Gastrocnemius medialis (tissue), 4 donors: ENCODE measurements around the gene NCBP1. TPM values are rescaled to one million over a fixed set of nuclear protein-coding genes. Genes with fewer than 3 reads are reported as not detected.

Source experiments
- ATAC-seq, 2 donors: fragments of 150-250 bp; one replicate each; pipeline ENCODE4 v1.9.1; 2016
- DNase-seq, 2 donors: peaks; one replicate each; pipeline ENCODE4 v3.0.0-alpha.2; 2019
- H3K27ac ChIP-seq, 4 donors: fragments of 200-600 bp; sonication (generic); 1 replicate in 1 of 4; 2 replicates in 3 of 4; pipeline ENCODE4 v1.5.1; 2016 to 2018; ENCODE audit warnings: mild to moderate bottlenecking in 2 of 4, moderate library complexity in 1 of 4
- H3K27me3 ChIP-seq, 3 donors: fragments of 200-600 bp; sonication (generic) in 2 of 3; 1 replicate in 1 of 3; 2 replicates in 2 of 3; pipeline versions ENCODE4 v1.5.1 to v1.6.0; 2016 to 2019; ENCODE audit warnings: mild to moderate bottlenecking in 1 of 3, moderate library complexity in 1 of 3
- H3K36me3 ChIP-seq, 2 donors: fragments of 200-600 bp; sonication (generic) in 1 of 2; one replicate each; pipeline ENCODE4 v1.5.1; 2017 to 2018
- H3K4me1 ChIP-seq, 2 donors: fragments of 200-600 bp; sonication (generic) in 1 of 2; one replicate each; pipeline ENCODE4 v1.5.1; 2016 to 2017; ENCODE audit warnings: mild to moderate bottlenecking in 2 of 2
- H3K4me3 ChIP-seq, 4 donors: fragments of 200-600 bp; sonication (generic) in 3 of 4; 1 replicate in 1 of 4; 2 replicates in 3 of 4; pipeline ENCODE4 v1.5.1; 2016 to 2019; ENCODE audit warnings: mild to moderate bottlenecking in 2 of 4
- H3K9me3 ChIP-seq, 3 donors: fragments of 200-600 bp; sonication (generic) in 2 of 3; 1 replicate in 1 of 3; 2 replicates in 2 of 3; pipeline ENCODE4 v1.5.1; 2016 to 2019
- CTCF ChIP-seq, 5 experiments: fragments of 450-650 bp in 3 of 5; fragments of 200-600 bp in 2 of 5; sonication (generic) in 2 of 5; IDR thresholded peaks in 4 of 5; conservative IDR thresholded peaks in 1 of 5; 1 replicate in 4 of 5; 2 replicates in 1 of 5; pipeline ENCODE4 v1.5.1; 2016 to 2019; ENCODE audit warnings: antibody characterized with exemption in 5 of 5, mild to moderate bottlenecking in 3 of 5, moderate library complexity in 3 of 5
- POLR2A ChIP-seq, 2 donors: fragments of 450-650 bp; IDR thresholded peaks; one replicate each; pipeline ENCODE4 v1.6.1; 2017; ENCODE audit warnings: antibody characterized with exemption in 2 of 2, mild to moderate bottlenecking in 2 of 2, moderate library complexity in 2 of 2
- in situ Hi-C, 4 donors: fragments of 200-750 bp; cut with MboI; loops; one replicate each; pipeline versions ENCODE4 v1.15.0 to v1.8.0; 2017; ENCODE audit warnings: low sequenced_read_pairs in 4 of 4
- intact Hi-C: fragments of 100-400 bp; cut with DNase I; formaldehyde crosslinking; loops from one replicate; pipeline ENCODE4 v1.15.1; 2023; ENCODE audit warnings: low total_unique reads
- total RNA-seq, 4 donors: library from RNA; depleted of rRNA; stranded (reverse); fragments of >200 nt; gene quantifications; one replicate each; pipeline versions ENCODE4 v1.1.0 to v1.2.3, GENCODE V29; 2016

NCBP1 gene
- total RNA-seq, 4 donors from 2014 or later: 8.2 to 17.2 (median 15.7) TPM

- DNase-seq: no peak
- H3K9me3 ChIP-seq: no peaks in the 10 kb centered on the region
- H3K27me3 ChIP-seq: no peaks in the 10 kb centered on the region
- TF ChIP-seq CTCF (IDR thresholded peaks at IDR 0.05 in 4 of 5, conservative IDR thresholded peaks at IDR 0.05 in 1 of 5): no peak
- no peak for TF ChIP-seq POLR2A (IDR thresholded peaks at IDR 0.05)
- intact Hi-C loops (no loop called here), in situ Hi-C loops (loop anchor here (10.0 to 25.0 kb wide), 3 partner anchors 201 to 559 kb away; partner anchors contain the start of gene TBC1D2 (in 4 of the 4))
- no peaks in the 10 kb centered on the region for H3K4me1 ChIP-seq
- H3K27ac ChIP-seq: no peak overlapping the region
- H3K36me3 ChIP-seq: no peaks in the 10 kb centered on the region
- no peak overlapping the region for H3K4me3 ChIP-seq
- ATAC-seq: no peak
Measured at GRCh38 chr9:97703437-97704344, 70.1 kb downstream of the NCBP1 start.

GRCh38 chr9:97704345-97704677 is 70.7 kb downstream of the NCBP1 start:
- no peak for TF ChIP-seq CTCF (IDR thresholded peaks at IDR 0.05 in 4 of 5, conservative IDR thresholded peaks at IDR 0.05 in 1 of 5)
- TF ChIP-seq POLR2A (IDR thresholded peaks at IDR 0.05): no peak
- Histone ChIP-seq H3K9me3 (no peaks in the 10 kb centered on the region), H3K27ac (no peak overlapping the region), H3K4me3 (no peak overlapping the region), H3K27me3 (no peaks in the 10 kb centered on the region), H3K36me3 (no peaks in the 10 kb centered on the region), H3K4me1 (no peaks in the 10 kb centered on the region)
- DNase-seq: no peak
- ATAC-seq: no peak
- in situ Hi-C loops (loop anchor here (10.0 to 25.0 kb wide), 3 partner anchors 200 to 558 kb away; partner anchors contain the start of gene TBC1D2 (in 4 of the 4)), intact Hi-C loops (no loop called here)

DNA sequence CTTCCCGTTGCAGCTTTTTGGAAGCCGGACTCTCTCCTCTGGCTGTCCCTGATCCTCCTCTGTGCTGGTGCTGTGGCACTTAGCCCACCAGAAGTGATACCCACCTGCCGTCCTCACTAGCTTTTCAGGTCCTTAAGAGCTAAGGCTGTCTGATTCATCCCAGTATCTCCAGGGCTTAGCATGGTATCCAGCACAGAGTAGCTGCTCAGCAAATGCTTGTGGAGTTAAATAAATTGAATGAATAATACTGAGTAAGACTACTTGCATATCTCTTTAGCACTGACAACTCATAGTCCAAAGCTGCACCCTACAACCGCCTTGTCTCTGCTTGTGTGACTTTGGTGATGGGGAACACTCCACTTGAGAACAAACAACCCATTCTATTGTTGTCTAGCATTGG is 71.2 kb downstream of the NCBP1 start:
- no peaks in the 10 kb centered on the region for H3K4me1 ChIP-seq
- DNase-seq (no peak), ATAC-seq (no peak)
- intact Hi-C loops (no loop called here), in situ Hi-C loops (loop anchor here (10.0 to 25.0 kb wide), 3 partner anchors 200 to 557 kb away; partner anchors contain the start of gene TBC1D2 (in 4 of the 4))
- no peak overlapping the region for H3K27ac ChIP-seq
- H3K27me3 ChIP-seq: no peaks in the 10 kb centered on the region
- TF ChIP-seq POLR2A (IDR thresholded peaks at IDR 0.05) (no peak), CTCF (IDR thresholded peaks at IDR 0.05 in 4 of 5, conservative IDR thresholded peaks at IDR 0.05 in 1 of 5) (no peak)
- no peaks in the 10 kb centered on the region for H3K36me3 ChIP-seq
- no peaks in the 10 kb centered on the region for H3K9me3 ChIP-seq
- H3K4me3 ChIP-seq: no peak overlapping the region

DNA sequence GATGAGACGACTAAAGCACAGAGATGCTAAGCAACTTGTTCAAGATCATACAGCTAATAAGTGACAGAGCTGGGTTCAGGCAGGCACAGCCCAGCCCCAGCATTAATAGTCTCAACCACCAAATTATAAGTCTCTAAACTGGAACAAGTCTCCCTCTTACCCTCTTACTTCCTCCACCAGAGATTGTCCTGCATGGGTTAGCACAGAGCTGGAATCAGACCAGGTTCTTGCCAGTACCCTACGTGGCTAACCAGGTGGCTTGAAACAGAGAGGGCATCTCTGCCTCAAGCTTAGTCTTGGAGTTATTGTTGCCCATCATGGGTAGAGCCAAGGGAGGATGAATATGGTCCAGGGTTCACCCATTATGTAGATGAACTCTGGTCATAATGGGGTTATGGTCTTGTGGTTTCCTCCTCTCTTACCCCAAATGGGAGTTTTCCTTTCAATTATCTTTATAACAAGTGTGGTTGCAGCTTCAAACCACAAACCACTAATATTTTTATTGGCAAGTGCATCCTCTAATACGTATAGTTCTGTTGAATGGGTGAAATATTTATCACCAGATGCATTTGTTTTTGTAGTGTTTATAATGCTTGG is 71.8 kb downstream of the NCBP1 start:
- no peaks in the 10 kb centered on the region for H3K4me1 ChIP-seq
- intact Hi-C loops: no loop called here
- no peak for ATAC-seq
- H3K27ac ChIP-seq: no peak overlapping the region
- TF ChIP-seq POLR2A (IDR thresholded peaks at IDR 0.05): no peak
- TF ChIP-seq CTCF (IDR thresholded peaks at IDR 0.05 in 4 of 5, conservative IDR thresholded peaks at IDR 0.05 in 1 of 5): no peak
- in situ Hi-C loops: loop anchor here (10.0 to 25.0 kb wide), 3 partner anchors 199 to 557 kb away; partner anchors contain the start of gene TBC1D2 (in 4 of the 4)
- no peak for DNase-seq
- H3K36me3 ChIP-seq: no peaks in the 10 kb centered on the region
- H3K4me3 ChIP-seq: no peak overlapping the region
- no peaks in the 10 kb centered on the region for H3K27me3 ChIP-seq
- H3K9me3 ChIP-seq: no peaks in the 10 kb centered on the region
